HCT116 (cell line): Measurements from ENCODE around the gene SMG6. TPM values are rescaled to one million over a fixed set of nuclear protein-coding genes. Genes with fewer than 3 reads are reported as not detected.

ENCODE experiments used
- ATAC-seq: fragments of 200-7000 bp; cut with Tn5 transposase; 2 replicates; pipeline ENCODE4 v1.9.1; 2020; ENCODE audit warnings: mild to moderate bottlenecking, moderate library complexity
- BruUV-seq: library from RNA; stranded (reverse); fragments of 400-500 nt; replicated peaks from 2 replicates; lab custom pipeline; 2021; lab: Mats Ljungman, UMichigan
- CTCF ChIA-PET: fragments of 300-600 bp; sonication (Branson Sonifier 250); formaldehyde crosslinking; loops from one replicate; lab custom pipeline; 2021; ENCODE audit warnings: antibody characterized with exemption; lab: Charles Lee
- POLR2A ChIA-PET: fragments of 300-600, 350-600 bp; sonication (Branson Sonifier 250); formaldehyde crosslinking; loops from one replicate; lab custom pipeline; 2021; ENCODE audit warnings: antibody characterized with exemption; lab: Charles Lee
- RAD21 ChIA-PET, 2 experiments: fragments of 300-600 bp; sonication (Branson Sonifier 250); formaldehyde crosslinking; loops; one replicate each; lab custom pipeline; 2023; ENCODE audit warnings: low total read pairs in 2 of 2; ENCODE audit not compliant: uncharacterized antibody in 2 of 2, unreplicated experiment in 2 of 2, low non-redundant PET in 1 of 2; lab: Charles Lee
- DNase-seq: peaks from one replicate; pipeline ENCODE4 v3.0.0-alpha.2; 2010; ENCODE audit warnings: low read depth, low spot score
- H2AFZ ChIP-seq: fragments of 200-600 bp; shearing (Covaris generic), sonication (generic); 2 replicates; pipeline ENCODE4 v1.6.1; 2017; ENCODE audit warnings: low read depth, mixed run types, mixed read lengths, antibody characterized with exemption, low read length; ENCODE audit not compliant: poor library complexity, severe bottlenecking
- H3K27ac ChIP-seq: 2 replicates; pipeline ENCODE4 v1.5.1; 2012; ENCODE audit warnings: low read depth, low read length
- H3K27me3 ChIP-seq: fragments of 200-600 bp; sonication (generic); 2 replicates; pipeline ENCODE4 v1.6.1; 2016; ENCODE audit warnings: mixed run types, low read length, mixed read lengths; ENCODE audit not compliant: insufficient read depth
- H3K36me3 ChIP-seq, 2 experiments: fragments of 200-500 bp in 1 of 2; fragments of 200-600 bp in 1 of 2; sonication (Bioruptor generic) in 1 of 2; sonication (generic) in 1 of 2; 2 replicates each; pipeline versions ENCODE4 v1.5.1 to v1.6.1; 2014 to 2016; ENCODE audit warnings: low read length in 2 of 2, inconsistent platforms in 1 of 2, mixed read lengths in 1 of 2, mixed run types in 1 of 2; ENCODE audit not compliant: insufficient read depth in 2 of 2, control insufficient read depth in 1 of 2
- H3K4me1 ChIP-seq, 2 experiments: fragments of 200-600 bp in 1 of 2; sonication (generic) in 1 of 2; 2 replicates each; pipeline versions ENCODE4 v1.5.1 to v1.6.1; 2012 to 2017; ENCODE audit warnings: low read length in 2 of 2, inconsistent platforms in 1 of 2, mild to moderate bottlenecking in 1 of 2, mixed read lengths in 1 of 2, mixed run types in 1 of 2, moderate library complexity in 1 of 2; ENCODE audit not compliant: insufficient read depth in 2 of 2, control insufficient read depth in 1 of 2
- H3K4me2 ChIP-seq: fragments of 200-600 bp; sonication (generic); 2 replicates; pipeline ENCODE4 v1.6.1; 2017; ENCODE audit warnings: mixed run types, low read length, mixed read lengths
- H3K4me3 ChIP-seq, 2 experiments: fragments of 200-600 bp in 1 of 2; sonication (generic) in 1 of 2; replicated peaks in 1 of 2; 2 replicates each; pipeline ENCODE4 v1.5.1; 2011 to 2016; ENCODE audit warnings: low read length in 2 of 2, control low read depth in 1 of 2, low read depth in 1 of 2, mild to moderate bottlenecking in 1 of 2, mixed read lengths in 1 of 2, mixed run types in 1 of 2
- H3K79me2 ChIP-seq: fragments of 200-600 bp; sonication (generic); 2 replicates; pipeline ENCODE4 v1.6.1; 2017; ENCODE audit warnings: mild to moderate bottlenecking, mixed run types, low read length, moderate library complexity, mixed read lengths; ENCODE audit not compliant: insufficient read depth
- H3K9ac ChIP-seq: fragments of 200-600 bp; sonication (generic); 2 replicates; pipeline ENCODE4 v1.6.1; 2016; ENCODE audit warnings: low read length, mixed read lengths
- H3K9me2 ChIP-seq: fragments of 200-600 bp; sonication (generic), shearing (Covaris generic); 2 replicates; pipeline ENCODE4 v1.6.1; 2017; ENCODE audit warnings: mixed run types, mild to moderate bottlenecking, moderate library complexity; ENCODE audit not compliant: insufficient read depth
- H3K9me3 ChIP-seq, 2 experiments: fragments of 200-500 bp in 1 of 2; fragments of 200-600 bp in 1 of 2; sonication (Bioruptor generic) in 1 of 2; sonication (generic) in 1 of 2; 2 replicates each; pipeline ENCODE4 v1.6.1; 2014 to 2017; ENCODE audit warnings: low read length in 2 of 2, mixed read lengths in 2 of 2, inconsistent platforms in 1 of 2, low read depth in 1 of 2, mild to moderate bottlenecking in 1 of 2, mixed run types in 1 of 2, moderate library complexity in 1 of 2; ENCODE audit not compliant: control insufficient read depth in 1 of 2, insufficient read depth in 1 of 2
- H4K20me1 ChIP-seq: fragments of 200-600 bp; sonication (generic), shearing (Covaris generic); 2 replicates; pipeline ENCODE4 v1.6.1; 2017; ENCODE audit warnings: mixed run types, mild to moderate bottlenecking, moderate library complexity; ENCODE audit not compliant: insufficient read depth
- CEBPB ChIP-seq: IDR thresholded peaks from 2 replicates; pipeline ENCODE4 v1.6.1; 2012; ENCODE audit warnings: low read depth
- CTCF ChIP-seq, 3 experiments: fragments of 200-600 bp in 1 of 3; sonication (generic) in 1 of 3; IDR thresholded peaks in 2 of 3; conservative IDR thresholded peaks in 1 of 3; 2 replicates each; pipeline ENCODE4 v1.5.1; 2012 to 2017; ENCODE audit warnings: low read depth in 2 of 3, low read length in 2 of 3, antibody characterized with exemption in 1 of 3, borderline replicate concordance in 1 of 3, control low read depth in 1 of 3, mild to moderate bottlenecking in 1 of 3, mixed read lengths in 1 of 3, mixed run types in 1 of 3, moderate library complexity in 1 of 3; ENCODE audit not compliant: insufficient read depth in 1 of 3
- EZH2phosphoT487 ChIP-seq: fragments of 200-600 bp; IDR thresholded peaks from 2 replicates; pipeline ENCODE4 v1.6.1; 2018; ENCODE audit warnings: antibody characterized with exemption, borderline replicate concordance
- POLR2AphosphoS5 ChIP-seq: IDR thresholded peaks from 2 replicates; pipeline ENCODE4 v1.6.1; 2011; ENCODE audit warnings: mild to moderate bottlenecking, low read depth, low read length, moderate library complexity
- RAD21 ChIP-seq: IDR thresholded peaks from 2 replicates; pipeline ENCODE4 v1.6.1; 2012; ENCODE audit warnings: low read depth, mild to moderate bottlenecking
- YY1 ChIP-seq: IDR thresholded peaks from 2 replicates; pipeline ENCODE4 v1.6.1; 2011; ENCODE audit warnings: low read length, low read depth, moderate library complexity, mild to moderate bottlenecking; ENCODE audit not compliant: insufficient replicate concordance; ENCODE audit errors: extremely low read depth
- ZNF274 ChIP-seq: fragments of 200-500 bp; sonication (Bioruptor generic); IDR thresholded peaks from 2 replicates; pipeline ENCODE4 v1.6.1; 2014; ENCODE audit warnings: mild to moderate bottlenecking, low read depth, low read length, inconsistent platforms
- intact Hi-C: fragments of 100-400 bp; cut with micrococcal nuclease; formaldehyde crosslinking; loops from 2 replicates; pipeline ENCODE4 v1.10.0; 2022
- total RNA-seq: library from RNA; stranded (reverse); gene quantifications from one replicate; pipeline ENCODE4 v1.2.1, GENCODE V29; 2021; ENCODE audit not compliant: unreplicated experiment

Gene SMG6
- total RNA-seq, 1 experiment from 2014 or later, result 23.1 TPM

GRCh38 chr17:2282297-2282873 is 21.2 kb downstream of the SMG6 start:
- Histone ChIP-seq H3K9ac (no peak overlapping the region), H3K9me3 (no peaks in the 10 kb centered on the region), H3K4me1 (no peaks in the 10 kb centered on the region), H3K4me2 (no peak overlapping the region), H3K9me2 (no peaks in the 10 kb centered on the region), H2AFZ (no peak overlapping the region), H3K36me3 (peaks cover 23% of the 10 kb centered on the region in 2 experiments; a peak in 3 of 4 replicates), H3K27ac (no peak overlapping the region)
- intact Hi-C loops, result no loop called here
- DNase-seq, result peak; percentile 18
- ChIA-PET POLR2A (interaction anchor here (0.7 kb wide), 1 partner anchor 21 kb away, joined by 3 read pairs; no protein-coding TSS in a partner anchor), CTCF (interaction anchor here (1.5 kb wide), 1 partner anchor 54 kb away, joined by 3 read pairs; the partner anchor contains the start of gene TSR1)
- TF ChIP-seq POLR2AphosphoS5 (no peak), ZNF274 (no peak), RAD21 (peak; percentile 57), CTCF (IDR thresholded peaks at IDR 0.05 in 2 of 3, conservative IDR thresholded peaks at IDR 0.05 in 1 of 3; ENCODE audit: borderline replicate concordance in 1 of 3, insufficient read depth in 1 of 3, low read depth in 2 of 3, low read length in 2 of 3) (peak; percentile 47 to 65 (median 59); a peak in 5 of 6 replicates), CEBPB (0 out of 2 replicates have a peak, but pooled peaks have one; percentile 25), EZH2phosphoT487 (no peak), YY1 (no peak)
- TF ChIP-seq, all 23 proteins: peak for 3
- BruUV-seq, result no TSS peak
- H3K4me3 ChIP-seq, result no peak overlapping the region
- H3K27me3 ChIP-seq, result no peaks in the 10 kb centered on the region
- H4K20me1 ChIP-seq, result peaks cover 3% of the 10 kb centered on the region; the same call in 1 of the 2 replicates
- RAD21 ChIA-PET, result no interaction called here
- 0 out of 2 replicates have a peak, but pooled peaks cover 4% of the 10 kb centered on the region for H3K79me2 ChIP-seq
- peak; percentile 60 for ATAC-seq
